Stimulated activated CD4-positive, alpha-beta T cell treated with anti-CD3 and anti-CD28 coated beads, Interleukin-4, amount 100 ng/mL, for 1 hour (primary cell): Measurements from ENCODE around the gene PARD3B.

Experiments used
- DNase-seq: peaks from one replicate; pipeline ENCODE4 v3.0.0-alpha.2; 2020

Gene PARD3B

GRCh38 chr2:205644018-205644417 lies 1098.7 kb downstream of the PARD3B start:
- DNase-seq = no peak

GRCh38 chr2:205646680-205647079 lies 1101.4 kb downstream of the PARD3B start:
- DNase-seq = no peak

- DNase-seq = no peak
Measured at GRCh38 chr2:205650450-205650849, 1105.2 kb downstream of the PARD3B start.

GRCh38 chr2:205650931-205651330 lies 1105.7 kb downstream of the PARD3B start:
- DNase-seq = no peak

GRCh38 chr2:205651719-205652118 lies 1106.4 kb downstream of the PARD3B start:
- no peak for DNase-seq

- DNase-seq = no peak
Measured at GRCh38 chr2:205654878-205655605, 1109.8 kb downstream of the PARD3B start.

- DNase-seq = no peak
Measured at GRCh38 chr2:205655779-205656456, 1110.6 kb downstream of the PARD3B start.

- DNase-seq = no peak
Measured at GRCh38 chr2:205656461-205656860, 1111.2 kb downstream of the PARD3B start.

GRCh38 chr2:205656941-205657340 lies 1111.7 kb downstream of the PARD3B start:
- no peak for DNase-seq

GRCh38 chr2:205657579-205657978 lies 1112.3 kb downstream of the PARD3B start:
- DNase-seq = no peak

GRCh38 chr2:205658068-205658467 lies 1112.8 kb downstream of the PARD3B start:
- no peak for DNase-seq

- DNase-seq = no peak
Measured at GRCh38 chr2:205658572-205658971, 1113.3 kb downstream of the PARD3B start.

GRCh38 chr2:205659922-205660321 lies 1114.6 kb downstream of the PARD3B start:
- no peak for DNase-seq

- peak; percentile 33 for DNase-seq
Measured at GRCh38 chr2:205660521-205661124, 1115.3 kb downstream of the PARD3B start.

GRCh38 chr2:205661281-205661680 lies 1116.0 kb downstream of the PARD3B start:
- DNase-seq = no peak

- no peak for DNase-seq
Measured at GRCh38 chr2:205662206-205662965, 1117.1 kb downstream of the PARD3B start.

GRCh38 chr2:205665791-205666190 lies 1120.5 kb downstream of the PARD3B start:
- DNase-seq = no peak
